DMS 273 (cell line): ENCODE results near the gene DARS1.

ENCODE experiments used
- DNase-seq: peaks from one replicate; lab custom pipeline; 2025; ENCODE audit not compliant: unreplicated experiment; lab: John Stamatoyannopoulos, UW

Gene DARS1

DNA sequence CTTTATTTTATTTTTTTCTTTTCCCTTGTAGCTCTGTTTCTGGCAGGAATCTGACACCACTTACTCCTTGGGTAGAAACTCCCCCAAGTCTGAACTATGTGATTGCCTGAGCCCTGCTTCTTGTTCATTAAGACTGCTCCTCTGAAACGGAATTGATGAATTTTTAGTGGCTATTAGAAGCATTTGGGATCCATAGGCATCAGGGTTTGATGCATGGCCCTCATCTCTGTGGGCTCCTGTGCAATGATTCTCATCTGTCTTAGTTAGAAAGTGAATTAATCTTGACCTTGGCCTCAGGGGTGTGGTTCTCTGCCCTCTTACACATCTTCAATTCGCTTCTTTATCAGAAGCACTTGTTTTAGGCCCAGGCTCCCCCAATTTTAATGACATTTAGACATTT lies 31.0 kb upstream of the DARS1 start:
- DNase-seq, result no peak

DNA sequence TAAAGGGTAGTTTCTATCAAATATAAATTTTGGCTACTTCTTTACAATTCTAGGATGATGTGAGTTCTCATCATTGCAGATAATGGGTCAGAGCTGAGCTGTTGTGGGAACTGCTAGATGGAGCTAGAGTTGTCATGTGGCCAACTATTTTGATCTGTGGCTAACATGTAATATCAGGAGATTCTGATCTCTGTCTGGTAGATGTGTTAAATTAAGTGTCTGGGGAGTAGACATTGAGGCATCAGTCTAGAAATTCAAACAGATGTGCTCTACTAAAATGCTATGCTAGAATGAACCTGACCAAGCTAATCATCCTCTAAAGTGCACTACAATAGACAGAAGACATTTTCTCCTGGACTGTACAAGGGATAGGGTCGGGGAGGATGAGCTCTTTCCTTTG lies 30.3 kb upstream of the DARS1 start:
- DNase-seq, result no peak

DNA sequence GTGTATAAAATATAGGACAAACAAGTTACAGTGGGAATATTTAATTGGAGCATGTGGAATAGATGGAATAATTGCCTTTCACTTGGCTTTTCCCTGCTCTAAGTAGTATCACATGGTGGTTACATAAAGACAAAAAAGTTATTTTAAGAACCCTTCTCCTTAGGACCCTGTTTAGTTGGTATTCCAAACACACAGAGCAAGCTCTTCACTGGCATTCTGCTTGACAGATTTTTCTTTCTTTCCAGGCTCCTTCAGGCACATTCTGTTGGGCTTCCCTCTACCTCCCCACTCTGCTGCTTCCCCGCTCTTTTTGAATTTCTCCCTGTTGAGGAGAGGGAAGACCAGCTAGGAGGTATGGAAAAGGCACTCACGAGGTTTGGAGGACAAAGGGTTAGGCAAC lies 29.0 kb upstream of the DARS1 start:
- DNase-seq, result no peak

DNA sequence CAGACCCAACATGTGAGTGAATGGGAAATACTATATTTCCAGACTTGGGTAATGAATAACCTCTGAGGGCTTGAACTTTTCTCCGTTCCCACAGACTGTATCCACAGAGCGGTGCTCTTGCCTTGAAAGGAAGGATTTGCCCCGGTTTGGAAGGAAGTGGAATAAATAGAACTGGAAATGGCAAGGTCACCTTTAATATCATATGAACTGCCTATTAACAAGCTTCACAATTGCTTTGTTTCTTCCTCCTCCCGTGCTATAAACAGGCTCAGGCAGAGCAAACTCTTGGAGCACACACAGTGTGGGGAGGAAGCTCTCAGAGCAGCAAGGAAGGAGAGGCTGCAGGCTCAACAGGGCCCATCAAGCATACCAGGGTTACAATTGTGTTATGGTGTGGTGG lies 28.5 kb upstream of the DARS1 start:
- no peak for DNase-seq

DNA sequence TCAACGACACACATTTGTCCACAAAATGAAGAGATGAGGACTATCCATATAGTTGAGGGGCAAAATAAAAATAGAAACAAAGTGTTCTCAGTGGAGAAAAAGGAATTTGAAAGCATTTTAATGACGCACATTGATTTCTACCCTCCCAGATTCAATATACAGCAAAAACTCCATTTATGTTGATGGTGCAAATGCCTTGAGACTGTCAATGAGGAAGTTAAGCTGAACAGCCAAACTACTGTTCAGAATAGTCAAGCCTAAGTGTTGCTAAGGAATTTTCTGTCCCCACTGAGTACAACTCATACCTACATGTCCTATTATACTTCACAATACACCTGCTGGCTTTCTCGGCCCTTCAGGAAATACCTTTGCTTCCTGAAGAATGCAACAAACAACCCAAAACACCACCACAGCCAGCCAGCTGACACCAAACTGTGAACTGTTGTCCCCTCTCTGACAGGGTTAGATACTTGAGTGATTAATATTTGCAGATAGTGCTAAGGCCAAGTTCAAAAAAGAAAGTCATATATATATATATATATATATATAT lies 27.8 kb upstream of the DARS1 start:
- DNase-seq, result no peak

DNA sequence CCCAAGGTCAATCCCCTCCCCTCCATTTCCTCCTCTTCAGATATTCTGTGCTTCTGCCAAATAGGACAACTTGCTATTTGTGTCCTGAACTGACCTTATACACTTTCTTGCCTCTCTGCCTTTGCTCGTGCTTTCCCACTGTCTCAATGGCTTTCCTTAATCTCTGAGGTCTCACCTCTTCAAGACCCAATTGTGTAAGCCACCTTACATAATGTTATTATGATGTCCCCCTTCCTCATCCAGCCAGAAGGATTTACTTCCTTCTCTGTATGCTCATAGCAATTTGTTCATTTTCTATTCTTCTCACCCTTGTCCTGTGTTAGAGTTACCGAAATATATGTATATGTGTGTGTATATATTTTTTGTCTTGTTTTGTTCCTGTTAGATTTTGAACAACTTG lies 26.9 kb upstream of the DARS1 start:
- no peak for DNase-seq

DNA sequence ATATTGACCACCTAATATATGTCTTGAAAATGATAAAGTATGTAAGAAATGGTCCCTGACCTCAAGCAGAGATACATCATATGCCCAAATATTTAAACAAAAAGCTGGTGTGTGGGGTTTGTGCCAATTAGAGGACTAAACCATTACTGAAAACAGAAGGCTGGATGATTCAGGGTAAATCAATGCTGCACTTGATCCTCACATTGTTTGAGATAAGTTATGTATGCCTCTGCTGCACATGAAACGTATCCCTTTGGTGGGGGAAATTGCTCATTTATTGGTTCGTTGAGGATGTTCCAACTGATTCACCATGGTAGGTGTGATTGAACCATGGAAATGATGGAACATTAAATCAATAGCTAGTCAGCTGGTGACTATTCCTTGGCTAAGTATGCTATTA lies 24.7 kb upstream of the DARS1 start:
- DNase-seq, result no peak

DNA sequence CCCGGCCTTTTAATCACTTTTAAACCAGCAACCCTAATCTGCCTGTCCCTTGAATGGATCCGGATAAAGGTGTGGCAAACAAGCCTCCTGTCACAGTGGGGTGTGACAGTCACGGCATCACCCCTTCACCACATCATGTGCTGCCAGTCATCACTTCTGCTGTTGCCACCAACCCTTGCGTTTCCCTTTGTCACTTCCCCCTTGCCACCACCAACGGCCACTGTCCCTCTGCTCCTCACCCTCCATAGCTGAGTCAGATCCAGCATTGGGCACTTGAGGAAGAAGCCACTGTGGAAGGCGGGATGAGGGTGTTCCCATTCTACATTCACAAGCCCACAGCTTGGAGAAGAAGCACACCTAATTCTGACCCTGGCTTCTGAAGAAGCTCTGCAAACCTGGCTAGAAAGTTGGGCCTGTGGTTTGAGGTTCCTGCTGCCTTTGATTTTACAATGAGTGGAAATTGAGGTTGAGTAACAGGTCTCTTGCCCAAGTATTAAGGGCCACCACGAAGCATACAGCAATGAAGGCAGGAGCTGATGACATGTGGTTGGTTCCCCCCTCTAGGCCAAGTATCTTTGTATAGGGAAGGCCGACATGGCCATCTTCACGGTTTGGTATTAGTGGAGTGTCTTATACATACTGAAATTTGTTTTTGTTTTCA lies 22.9 kb upstream of the DARS1 start:
- DNase-seq, result no peak

DNA sequence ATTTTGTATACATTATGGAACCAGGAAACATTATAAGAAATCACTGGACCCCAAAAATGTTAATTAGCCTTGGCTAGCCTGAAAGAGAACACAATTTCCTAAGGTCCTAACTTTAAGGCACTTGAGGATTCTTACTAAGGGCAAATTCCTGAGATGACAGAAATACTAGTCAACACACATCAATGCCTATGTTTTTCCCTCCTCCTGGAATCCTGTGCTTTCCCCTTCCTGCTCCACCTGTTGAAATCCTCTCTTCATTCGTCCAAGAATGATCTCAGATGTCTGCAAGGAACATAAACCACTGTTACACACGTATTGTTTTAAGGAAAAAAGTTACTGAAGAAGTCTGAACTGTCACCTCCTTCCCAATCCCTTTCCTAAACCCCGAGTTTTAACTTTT lies 21.2 kb upstream of the DARS1 start:
- peak; percentile 15 for DNase-seq

DNA sequence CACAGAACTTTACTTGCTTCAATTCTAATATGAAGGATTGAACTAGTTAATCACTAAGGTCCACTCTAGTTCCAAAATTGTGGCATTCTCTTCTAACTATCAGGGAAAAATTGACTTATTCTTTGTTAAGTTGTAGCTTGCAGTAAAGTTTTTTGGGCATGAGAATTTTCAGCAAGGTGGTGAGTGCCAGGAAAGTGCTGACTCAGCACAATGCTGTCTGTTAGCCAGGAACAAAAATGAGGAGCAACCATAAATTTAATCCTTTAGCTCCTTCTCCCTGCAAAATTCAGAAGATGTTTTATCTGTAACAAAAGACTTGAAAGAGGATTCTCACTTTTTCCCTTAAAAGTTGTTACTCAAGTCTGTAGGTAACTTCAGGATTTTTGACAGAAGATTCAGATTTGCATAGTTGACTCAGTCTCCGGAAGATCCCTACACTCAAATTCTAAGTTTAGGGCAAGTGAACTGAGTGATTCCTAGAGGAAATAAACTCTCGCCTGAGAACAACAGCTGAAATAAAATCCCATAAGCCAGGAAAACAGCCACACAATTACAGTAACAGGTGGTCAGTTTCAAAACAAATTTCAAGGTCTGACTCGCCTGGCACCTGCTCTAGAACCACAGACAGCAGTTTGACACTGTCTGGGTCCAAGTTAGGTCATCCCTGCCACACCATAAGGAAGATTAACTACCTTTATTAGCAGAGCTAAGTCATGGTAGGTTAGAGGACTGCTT lies 20.2 kb upstream of the DARS1 start:
- DNase-seq, result peak; percentile 92

DNA sequence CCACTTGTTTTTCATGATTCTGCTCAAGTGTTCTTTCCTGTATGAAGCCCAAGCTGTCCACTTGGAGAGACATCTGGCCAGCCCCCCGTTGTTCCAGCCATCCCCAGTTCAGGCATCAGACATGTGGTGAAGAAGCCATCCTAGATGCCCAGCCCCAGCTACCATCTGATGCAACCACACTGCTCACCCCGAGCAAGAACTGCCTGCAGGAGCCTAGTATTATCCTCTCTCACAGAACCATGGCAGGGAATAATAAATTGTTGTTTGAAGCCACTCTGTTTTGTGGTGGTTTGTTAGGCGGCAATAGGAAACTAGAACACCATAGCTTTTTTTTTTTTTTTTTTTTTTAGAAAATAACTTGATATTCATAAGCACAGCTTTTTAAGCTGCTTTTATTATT lies 19.5 kb upstream of the DARS1 start:
- DNase-seq, result peak; percentile 93

DNA sequence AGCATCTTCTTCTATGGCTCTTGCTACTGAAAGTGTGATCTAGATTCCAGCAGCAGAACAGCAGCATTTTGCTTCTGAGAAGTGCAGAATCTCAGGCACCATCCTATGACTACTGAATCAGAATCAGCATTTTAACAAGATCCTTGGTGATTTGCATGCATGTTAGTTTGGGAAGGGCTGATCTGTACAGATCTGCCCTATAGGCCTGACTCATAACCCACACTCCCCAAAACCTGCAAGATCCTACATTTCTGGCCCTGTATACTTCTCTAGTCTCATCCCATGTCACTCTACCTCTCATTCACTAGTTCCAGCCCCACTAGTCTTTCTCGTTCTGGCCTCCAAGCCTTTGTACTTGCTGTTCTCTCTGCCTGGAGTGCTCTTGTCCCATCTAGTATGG lies 15.7 kb upstream of the DARS1 start:
- no peak for DNase-seq

DNA sequence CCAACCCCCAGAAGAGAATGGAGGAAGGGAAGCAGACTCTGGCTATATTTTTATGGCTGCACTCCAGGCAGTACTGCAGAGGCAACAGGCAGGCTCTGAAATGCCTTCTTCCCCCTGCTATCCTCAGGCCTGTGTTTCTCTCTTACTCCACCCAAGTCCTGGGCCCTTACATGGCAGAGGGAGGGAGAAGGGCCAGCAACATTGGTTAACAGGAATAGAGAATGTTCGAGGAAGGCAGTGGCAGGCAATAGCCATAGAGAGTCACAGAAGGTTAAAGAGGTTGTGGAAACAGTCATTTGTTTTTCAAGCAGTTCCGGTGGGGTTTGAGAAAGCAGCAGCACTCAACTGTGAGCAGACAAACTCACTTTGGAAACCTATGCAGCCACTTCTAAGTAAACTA lies 15.1 kb upstream of the DARS1 start:
- DNase-seq, result peak; percentile 66

DNA sequence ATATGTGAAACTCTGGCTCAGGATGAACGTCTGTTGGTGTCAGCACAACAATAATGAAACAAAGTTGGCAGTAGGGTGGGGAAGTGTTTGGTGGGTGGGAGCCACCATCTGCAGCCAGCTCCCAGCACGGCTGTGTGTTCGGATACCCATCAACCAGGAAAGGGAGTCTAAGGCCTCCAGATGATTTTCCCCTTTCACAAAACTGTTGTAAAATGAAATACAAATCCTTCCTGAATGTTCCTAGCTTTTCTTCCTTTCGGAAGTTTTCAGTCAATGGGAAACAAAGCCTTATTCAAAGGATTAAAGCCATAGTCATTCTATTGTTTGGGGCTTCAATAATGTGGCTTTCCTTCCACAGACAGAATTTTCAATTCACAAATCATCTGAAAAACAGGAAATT lies 14.5 kb upstream of the DARS1 start:
- peak; percentile 57 for DNase-seq

DNA sequence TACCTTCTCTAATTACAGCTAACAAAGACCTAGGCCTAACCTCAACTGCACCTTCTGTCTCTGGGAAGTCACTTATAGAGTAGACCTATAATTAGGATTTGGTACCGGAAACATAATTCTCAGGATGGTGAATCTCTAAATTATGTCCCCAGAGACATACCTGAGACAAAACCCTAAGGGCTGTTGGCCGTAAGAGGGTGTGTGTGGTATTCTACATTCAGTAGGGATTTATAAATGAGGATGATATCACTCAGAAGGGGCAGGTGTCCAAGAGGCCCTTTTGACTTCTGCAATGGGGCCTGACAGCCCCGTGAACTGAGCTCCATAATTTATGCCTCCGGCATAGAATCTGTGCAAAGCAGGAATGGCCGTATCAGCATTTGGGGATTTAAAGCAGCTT lies 13.5 kb upstream of the DARS1 start:
- DNase-seq, result no peak

DNA sequence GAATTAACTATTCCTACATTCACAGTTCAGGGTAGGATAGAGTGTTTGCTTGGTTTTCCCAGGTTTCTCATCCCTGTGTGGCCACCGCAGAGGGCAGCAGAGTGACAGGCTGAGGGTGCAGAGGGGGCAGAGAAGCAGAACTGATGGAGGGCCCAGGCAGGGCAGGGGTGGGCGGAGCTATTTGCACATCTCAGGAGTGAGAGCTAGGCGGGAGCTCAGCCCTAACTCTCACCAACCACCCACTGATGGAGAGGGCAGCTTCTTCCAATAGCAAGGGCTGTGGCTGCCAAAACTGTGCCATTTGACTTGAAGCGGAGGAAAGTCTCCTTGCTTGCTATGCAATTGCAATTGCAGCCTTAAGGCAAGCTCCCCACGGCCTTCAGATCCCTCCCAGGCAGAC lies 12.0 kb upstream of the DARS1 start:
- DNase-seq, result peak; percentile 50

DNA sequence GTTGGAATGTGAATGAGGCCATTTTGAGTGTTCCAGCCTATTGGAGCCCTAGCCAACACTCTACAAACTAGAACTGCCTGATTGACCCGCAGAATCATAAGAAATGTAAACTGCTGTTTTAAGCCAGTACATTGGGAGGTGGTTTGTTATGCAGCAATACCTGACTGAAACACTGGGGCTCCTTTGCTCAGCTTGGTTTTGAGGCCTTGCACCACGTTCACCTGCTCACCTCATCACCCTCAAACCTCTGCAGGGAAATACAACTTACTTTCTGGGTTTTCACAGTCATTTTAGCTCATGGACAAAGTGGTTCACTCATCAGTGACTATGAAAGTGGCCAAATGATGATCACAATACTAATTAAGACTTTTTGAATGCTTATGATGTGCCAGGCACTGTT lies 10.9 kb upstream of the DARS1 start:
- no peak for DNase-seq

DNA sequence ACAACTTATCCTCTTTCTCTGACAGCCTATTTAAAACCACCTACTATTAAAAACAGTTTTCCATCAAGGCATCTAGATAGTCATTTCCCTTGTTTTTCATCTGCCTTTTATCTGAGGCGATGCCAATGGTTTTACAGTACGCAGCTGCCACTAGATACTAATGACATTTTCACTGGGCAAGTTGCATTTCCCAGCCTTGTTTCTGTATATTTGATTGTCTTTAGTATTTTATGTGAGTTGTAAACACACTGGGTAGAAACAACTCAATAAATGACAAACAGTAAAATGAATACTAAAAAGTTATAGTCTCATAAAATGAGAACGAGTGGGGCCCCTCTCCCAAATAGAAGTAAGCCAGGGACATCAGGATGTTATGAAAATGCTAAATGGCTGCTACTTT lies 8.9 kb upstream of the DARS1 start:
- no peak for DNase-seq

DNA sequence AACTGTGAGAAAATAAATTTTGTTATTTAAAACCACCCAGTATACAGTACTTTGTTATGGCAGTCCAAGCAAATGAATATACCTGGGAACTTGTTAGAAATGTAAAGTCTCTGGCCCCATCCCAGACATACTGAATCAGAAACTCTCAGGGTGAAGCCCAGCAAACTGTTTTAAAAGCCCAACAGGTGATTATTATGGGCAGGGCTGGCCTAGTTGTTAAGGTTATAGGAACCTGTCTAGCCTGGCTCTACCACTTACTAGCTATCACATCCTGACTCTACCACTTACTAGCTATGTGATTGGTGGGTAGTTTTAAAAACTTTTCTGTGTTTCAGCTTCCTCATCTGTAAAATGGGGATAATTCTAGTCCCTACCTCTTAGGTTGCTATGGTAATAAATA lies 8.0 kb upstream of the DARS1 start:
- no peak for DNase-seq

DNA sequence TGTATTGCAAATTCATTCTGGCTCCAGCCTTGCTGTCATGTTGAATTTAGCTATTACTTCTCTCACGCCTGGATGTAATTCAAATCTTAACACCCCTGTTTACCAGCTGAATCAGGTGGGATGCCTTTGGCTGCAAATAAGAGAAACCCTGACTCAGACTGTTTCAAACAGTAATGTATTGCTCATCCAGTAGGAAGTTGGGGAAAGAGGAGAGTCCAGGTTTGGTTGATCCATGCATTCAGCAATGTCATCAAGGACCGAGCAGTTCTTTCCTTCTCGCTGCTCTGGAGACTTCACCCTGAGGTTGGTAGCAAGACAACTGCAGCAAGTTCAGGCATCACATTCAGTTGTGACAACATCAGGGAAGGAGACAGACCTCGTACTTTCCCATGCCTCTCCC lies 6.4 kb upstream of the DARS1 start:
- DNase-seq, result no peak

DNA sequence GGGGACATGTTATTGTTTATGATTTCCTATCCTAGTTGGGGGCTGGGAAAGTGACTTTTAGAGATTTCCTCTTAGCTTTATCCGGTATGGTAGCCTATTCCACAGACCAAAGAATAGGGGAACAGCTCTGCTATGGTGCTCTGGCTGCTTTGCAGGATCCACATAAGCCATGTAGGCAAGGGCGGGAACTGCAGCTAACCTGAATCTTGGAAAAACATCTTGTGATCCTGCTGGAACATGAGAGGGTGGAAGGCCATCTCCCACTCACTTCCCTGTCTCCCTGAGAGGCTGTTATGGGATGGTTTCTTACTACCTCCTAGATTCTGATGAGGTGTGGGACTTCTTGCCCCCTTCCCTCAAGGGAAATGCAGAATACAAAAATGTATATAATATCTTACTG lies 2.0 kb upstream of the DARS1 start:
- peak; percentile 15 for DNase-seq

DNA sequence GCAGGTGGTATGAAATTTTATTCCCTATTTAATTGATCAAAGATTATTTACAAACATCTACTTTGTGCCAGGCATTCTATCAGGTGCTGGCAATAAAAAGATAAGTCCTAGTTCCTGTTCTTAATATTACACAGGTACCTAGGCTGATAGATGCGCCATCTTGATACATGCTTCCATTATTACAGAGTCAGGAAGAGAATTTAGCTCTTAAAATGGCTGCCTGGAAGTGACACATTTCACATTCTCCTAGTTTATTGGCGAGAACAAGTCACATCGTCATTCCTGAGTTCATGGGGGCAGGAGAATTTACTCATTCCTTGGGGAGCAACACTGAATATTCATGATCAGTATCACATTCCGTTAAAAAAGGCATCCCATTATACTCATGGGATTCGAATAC lies 1.1 kb upstream of the DARS1 start:
- peak; percentile 26 for DNase-seq
